GM19328 (cell line): ENCODE results near the gene CD101.

Source experiments
- ATAC-seq: cut with Tn5 transposase; IDR thresholded peaks from one replicate; pipeline ENCODE4 v1.9.1; 2021; ENCODE audit warnings: mild to moderate bottlenecking, moderate library complexity; ENCODE audit not compliant: unreplicated experiment

The CD101 gene

DNA sequence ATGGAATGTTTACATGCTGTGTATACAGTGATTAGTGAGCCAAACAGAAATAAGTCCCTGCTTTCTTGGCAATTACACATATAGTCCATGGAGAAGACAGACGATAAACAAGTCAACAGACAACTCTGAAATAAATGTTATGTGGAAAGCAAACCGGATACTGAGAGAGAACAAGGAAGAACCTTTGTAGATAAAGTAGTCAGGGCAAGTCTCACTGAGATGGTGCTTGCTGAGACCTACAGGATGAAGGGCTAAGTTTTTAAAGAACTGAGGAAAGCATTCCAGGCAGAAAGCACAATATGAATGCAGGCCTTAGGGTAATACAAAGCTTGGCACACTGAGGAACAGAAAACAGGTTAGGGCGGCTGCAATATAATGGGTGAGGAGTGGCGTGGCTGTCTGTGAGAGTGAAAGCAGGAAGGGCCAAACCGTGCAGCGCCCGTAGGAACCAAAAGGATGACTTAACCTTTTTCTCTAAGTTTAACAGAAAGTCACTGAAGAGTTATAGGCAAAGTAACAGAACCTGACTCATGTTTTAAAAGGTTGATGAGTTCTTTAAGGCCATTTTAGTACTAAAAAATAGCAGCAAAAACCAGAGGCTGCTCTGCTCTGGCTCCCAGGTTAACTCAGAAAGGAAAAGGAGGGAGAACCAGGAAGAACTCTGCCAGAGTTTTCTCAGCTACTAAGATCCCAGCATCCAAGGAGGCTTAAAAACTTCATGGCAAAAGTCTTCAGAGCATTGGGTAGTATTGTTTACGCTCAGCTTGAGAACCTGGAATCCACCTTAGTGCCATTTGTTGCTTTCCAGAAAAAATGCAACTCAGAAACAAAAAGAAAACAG, 49.9 kb downstream of the CD101 start:
- ATAC-seq: peak; percentile 52

GRCh38 chr1:117054068-117054467, 52.5 kb downstream of the CD101 start:
- no peak for ATAC-seq

DNA sequence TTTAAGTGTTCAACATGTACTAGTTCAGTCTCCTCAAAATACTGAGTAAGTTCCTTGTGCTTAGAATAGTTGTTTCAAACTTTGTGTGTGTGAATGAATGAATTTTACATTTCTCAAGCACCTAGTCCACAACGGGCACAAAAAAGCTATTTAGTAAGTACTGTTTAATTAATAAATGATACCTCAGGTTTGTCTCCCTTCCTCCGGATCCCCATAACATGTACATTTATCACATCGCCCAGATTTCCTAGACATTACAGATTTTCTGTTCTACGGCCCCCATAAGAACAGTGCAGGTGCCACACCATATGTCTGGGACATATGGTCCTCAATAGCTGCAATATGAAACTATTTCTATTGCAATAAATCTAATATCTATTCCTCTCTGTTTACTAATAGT, 57.2 kb downstream of the CD101 start:
- no peak for ATAC-seq

GRCh38 chr1:117059334-117059677, 57.7 kb downstream of the CD101 start:
- ATAC-seq: peak; percentile 31

GRCh38 chr1:117059678-117060440, 58.3 kb downstream of the CD101 start, which contains the start of gene TTF2:
Gene TTF2, plus strand, starts transcription at chr1:117060326. Its CDS starts 21 bp downstream, at chr1:117060347.
- peak; percentile 92 for ATAC-seq

DNA sequence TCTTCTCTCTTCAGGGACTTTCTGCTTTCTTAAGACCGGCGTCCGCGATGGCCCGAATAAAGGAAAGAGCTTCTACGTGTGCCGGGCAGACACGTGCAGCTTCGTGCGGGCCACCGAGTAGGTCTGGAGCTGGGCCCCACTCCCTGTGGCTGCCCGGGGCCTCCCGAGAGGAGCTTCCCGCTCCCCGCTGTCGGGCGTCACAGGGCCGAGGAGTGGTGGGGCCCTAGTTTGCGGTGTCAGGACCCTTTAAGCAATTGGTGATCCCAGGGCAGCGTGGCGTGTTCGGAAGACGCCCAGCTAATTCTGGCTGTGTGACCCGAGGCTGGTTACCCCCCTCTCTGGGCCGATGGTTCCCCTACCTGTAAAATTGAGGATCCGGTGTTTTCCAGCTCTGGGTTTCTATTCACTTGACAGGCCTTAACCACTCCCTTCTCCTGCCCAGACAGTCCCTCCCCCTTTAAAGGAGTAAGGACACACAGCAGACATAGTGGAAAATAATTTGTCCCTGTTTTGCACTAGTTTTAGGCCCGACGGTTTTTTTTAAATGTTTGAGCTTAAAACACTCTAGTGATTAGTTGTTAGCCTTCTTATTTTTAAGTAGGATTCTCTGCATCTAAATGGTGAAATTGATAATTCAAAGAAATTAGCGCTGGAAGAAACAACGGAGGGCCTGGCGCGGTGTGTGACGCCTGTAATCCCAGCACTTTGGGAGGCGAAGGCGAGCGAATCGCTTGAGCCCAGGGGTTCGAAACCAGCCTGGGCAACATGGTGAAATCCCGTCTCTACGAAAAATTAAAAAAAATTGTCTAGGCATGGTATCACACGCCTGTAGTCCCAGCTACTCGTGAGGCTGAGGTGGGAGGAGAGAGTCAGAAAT, 59.1 kb downstream of the CD101 start:
- ATAC-seq: peak; percentile 2

DNA sequence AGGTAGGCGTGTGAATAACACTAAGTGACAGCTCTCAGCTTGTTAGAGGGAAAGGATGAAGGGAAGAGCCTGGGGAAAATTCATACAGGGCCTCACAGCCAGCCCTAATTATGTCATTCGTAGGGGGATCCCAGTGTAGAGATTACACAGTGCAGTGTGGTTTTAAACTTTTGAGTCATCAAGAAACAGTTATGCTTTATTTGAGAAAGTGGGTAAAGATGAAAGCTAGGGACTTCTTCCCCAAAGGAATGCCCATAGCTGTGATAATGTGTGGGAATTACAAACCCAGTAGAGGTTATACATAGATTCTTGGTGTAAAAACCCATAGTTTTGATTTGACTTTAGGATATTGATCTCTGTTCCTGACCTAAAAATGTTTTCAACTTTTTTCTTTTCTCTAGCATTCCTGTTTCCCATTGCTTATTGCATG, 60.4 kb downstream of the CD101 start:
- no peak for ATAC-seq

DNA sequence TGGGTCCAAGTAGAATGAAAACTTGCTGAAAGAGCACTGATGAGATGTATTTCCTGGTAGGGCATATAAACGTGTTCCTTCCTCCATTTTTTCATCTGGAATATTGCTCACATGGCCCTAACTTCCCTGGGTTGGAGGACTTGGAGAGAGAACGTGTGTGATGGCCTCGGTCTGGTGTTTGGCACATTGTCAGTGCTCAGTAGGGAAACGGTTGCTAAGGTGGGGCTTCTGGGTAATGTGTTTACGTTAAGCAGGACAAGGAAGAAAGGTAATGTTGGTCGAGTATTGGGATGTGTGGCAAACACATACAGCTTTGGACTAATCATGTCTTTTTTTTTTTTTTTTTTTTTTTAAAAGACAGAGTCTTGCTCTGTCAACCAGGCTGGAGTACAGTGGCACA, 64.8 kb downstream of the CD101 start:
- no peak for ATAC-seq

- peak; percentile 67 for ATAC-seq
Observed at GRCh38 chr1:117067533-117068370, 66.2 kb downstream of the CD101 start.

DNA sequence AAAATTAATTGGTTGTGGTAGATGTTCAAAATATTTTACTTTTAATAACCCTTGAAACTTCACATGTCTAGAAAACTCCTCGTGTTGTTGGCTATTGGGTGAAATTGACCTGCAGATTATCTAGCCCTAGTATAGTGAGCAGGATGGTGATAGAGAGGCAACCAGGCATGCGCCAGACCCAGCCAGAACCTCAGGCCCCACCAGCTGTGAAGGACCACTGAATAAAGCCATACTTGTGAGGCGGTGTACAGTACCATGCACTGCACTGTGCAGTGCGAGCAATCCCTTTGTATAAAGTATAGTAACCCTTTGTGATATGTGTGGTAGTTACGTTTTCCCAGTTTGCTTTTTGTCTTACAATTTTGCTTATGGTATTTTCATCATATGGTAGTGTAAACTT, 67.0 kb downstream of the CD101 start:
- no peak for ATAC-seq

DNA sequence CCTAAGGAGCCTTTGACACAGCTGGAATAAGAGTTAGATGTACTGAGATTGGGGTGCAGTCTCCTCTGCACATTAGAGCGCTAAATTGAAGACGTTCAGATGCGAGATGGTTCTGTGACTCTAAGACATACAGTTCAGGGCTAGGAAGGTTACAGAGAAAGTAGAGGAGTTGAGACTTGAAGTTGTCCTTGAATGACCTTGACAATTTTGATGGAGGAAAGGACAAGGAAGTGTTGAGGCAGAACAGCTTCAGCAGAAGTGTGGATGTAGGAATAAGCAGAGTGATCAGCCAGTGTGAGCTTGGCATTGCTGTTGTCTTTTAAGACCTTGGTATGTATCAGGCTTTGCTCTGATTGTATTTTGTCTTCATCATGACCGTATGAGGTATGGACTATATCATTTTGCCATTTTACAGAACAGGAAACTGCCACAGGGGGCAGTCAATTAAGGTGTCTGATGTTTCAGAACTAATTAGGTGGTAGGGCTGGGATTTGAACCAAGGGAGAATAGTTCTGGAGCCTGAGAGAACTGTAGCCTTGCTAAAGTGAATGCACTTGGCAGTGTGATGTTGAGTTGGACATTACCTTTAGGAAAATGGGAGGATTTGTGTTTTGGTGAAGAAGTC, 67.8 kb downstream of the CD101 start:
- no peak for ATAC-seq

- no peak for ATAC-seq
Observed at GRCh38 chr1:117070124-117070523, 68.6 kb downstream of the CD101 start.

DNA sequence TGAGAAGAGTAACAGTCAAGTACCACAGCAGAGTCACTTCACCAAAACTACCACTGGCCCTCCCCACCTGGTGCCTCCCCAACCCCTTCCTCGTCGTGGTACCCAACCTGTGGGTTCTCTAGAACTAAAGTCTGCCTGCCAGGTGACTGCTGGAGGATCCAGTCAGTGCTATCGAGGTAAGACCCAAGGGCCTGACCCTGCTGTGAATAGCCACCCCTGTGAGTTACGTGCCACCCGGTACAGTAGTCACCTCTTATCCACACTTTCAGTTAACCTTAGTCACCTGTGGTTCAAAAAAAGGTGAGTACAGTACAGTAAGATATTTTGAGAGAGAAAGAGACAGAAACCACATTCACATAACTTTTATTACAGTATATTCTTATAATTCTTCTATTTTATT, 75.1 kb downstream of the CD101 start:
- ATAC-seq: no peak

DNA sequence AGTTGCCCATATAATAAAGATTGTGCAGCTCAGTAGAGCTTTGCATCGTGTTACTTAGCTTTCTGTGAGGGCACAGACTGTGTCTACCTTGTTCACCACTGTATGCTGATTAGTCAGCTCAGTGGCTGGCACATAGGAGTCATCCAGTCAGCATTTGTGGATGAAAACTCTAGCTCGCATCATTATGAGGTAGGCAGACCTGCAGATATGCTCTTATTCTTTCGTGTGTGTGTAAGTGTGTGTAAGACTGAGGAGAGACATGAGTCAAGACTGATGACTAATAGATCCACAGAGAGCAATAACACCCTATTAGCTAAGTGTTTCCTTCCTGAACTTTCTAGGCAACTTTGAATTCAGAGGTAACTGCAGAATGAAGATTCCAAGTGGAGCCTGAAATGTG, 75.7 kb downstream of the CD101 start:
- ATAC-seq: no peak

GRCh38 chr1:117079737-117080136, 78.2 kb downstream of the CD101 start:
- no peak for ATAC-seq

DNA sequence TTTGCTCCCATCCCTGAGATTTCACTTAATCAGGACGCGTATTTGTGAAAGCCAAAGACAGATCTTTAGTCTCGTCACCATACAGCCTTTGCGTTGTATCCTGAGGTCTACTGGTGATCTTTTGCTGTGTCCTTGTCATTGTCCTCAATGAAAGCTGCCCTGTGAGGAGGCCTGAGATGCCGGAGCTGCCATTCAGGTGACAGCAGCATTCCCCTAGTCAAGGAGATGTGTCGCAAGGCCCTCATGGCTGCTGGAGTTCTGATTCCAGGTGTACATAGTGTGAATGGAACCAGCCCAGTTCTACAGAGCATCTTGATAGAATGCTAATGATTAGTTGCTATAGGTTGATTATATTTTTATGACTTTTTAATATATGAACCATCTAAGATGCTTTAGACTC, 82.7 kb downstream of the CD101 start:
- ATAC-seq: no peak
